Fibroblast of lung (primary cell): ENCODE data around the gene PAPLN. TPM values are rescaled to one million over a fixed set of nuclear protein-coding genes. Genes with fewer than 3 reads are reported as not detected.

Source experiments
- DNase-seq, 2 donors: peaks; one replicate each; pipeline versions ENCODE4 v3.0.0 to v3.0.0-alpha.2; 2010; ENCODE audit warnings: low read depth in 2 of 2
- H2AFZ ChIP-seq: 2 replicates; pipeline ENCODE4 v1.5.1; 2012; ENCODE audit warnings: low read length, control low read depth, inconsistent platforms
- H3K27ac ChIP-seq: 2 replicates; pipeline ENCODE4 v1.5.1; 2011; ENCODE audit warnings: low read length, control low read depth; ENCODE audit not compliant: insufficient read depth
- H3K27me3 ChIP-seq: 2 replicates; pipeline ENCODE4 v1.5.1; 2011; ENCODE audit warnings: mild to moderate bottlenecking, low read length; ENCODE audit not compliant: control insufficient read depth, insufficient read depth
- H3K36me3 ChIP-seq: 2 replicates; pipeline ENCODE4 v1.5.1; 2011; ENCODE audit warnings: low read length; ENCODE audit not compliant: control insufficient read depth, insufficient read depth
- H3K4me1 ChIP-seq: 2 replicates; pipeline ENCODE4 v1.5.1; 2011; ENCODE audit warnings: low read length; ENCODE audit not compliant: control insufficient read depth, insufficient read depth; ENCODE audit errors: extremely low read depth
- H3K4me2 ChIP-seq: 2 replicates; pipeline ENCODE4 v1.5.1; 2011; ENCODE audit warnings: low read length, control low read depth; ENCODE audit not compliant: insufficient read depth; ENCODE audit errors: extremely low read depth
- H3K4me3 ChIP-seq, 4 experiments: fragments of 200-600 bp in 1 of 4; sonication (generic) in 1 of 4; replicated peaks in 1 of 4; 2 replicates each; pipeline ENCODE4 v1.5.1; 2011 to 2016; ENCODE audit warnings: low read length in 4 of 4, low read depth in 3 of 4, mild to moderate bottlenecking in 3 of 4, control low read depth in 2 of 4, inconsistent platforms in 1 of 4, mixed read lengths in 1 of 4; ENCODE audit not compliant: insufficient read depth in 1 of 4; ENCODE audit errors: control extremely low read depth in 1 of 4
- H3K79me2 ChIP-seq: 2 replicates; pipeline ENCODE4 v1.5.1; 2012; ENCODE audit warnings: mild to moderate bottlenecking, low read length, inconsistent platforms; ENCODE audit not compliant: control insufficient read depth, insufficient read depth
- H3K9ac ChIP-seq: 2 replicates; pipeline ENCODE4 v1.5.1; 2011; ENCODE audit warnings: mild to moderate bottlenecking, low read length, control low read depth; ENCODE audit not compliant: insufficient read depth
- H3K9me3 ChIP-seq: 2 replicates; pipeline ENCODE4 v1.5.1; 2012; ENCODE audit warnings: low read depth, low read length; ENCODE audit not compliant: control insufficient read depth, insufficient read depth
- H4K20me1 ChIP-seq: 2 replicates; pipeline ENCODE4 v1.5.1; 2011; ENCODE audit warnings: low read length; ENCODE audit not compliant: control insufficient read depth, insufficient read depth; ENCODE audit errors: extremely low read depth
- EZH2 ChIP-seq: IDR thresholded peaks from 2 replicates; pipeline ENCODE4 v1.5.1; 2012; ENCODE audit warnings: low read length, control low read depth, mild to moderate bottlenecking; ENCODE audit errors: missing control alignments
- polyA plus RNA-seq, 2 donors: library from polyadenylated mRNA; depleted of rRNA in 1 of 2; stranded (reverse) in 1 of 2; unstranded in 1 of 2; fragments of >200 nt; gene quantifications; 2 replicates each; pipeline ENCODE4 v1.2.1, GENCODE V29; 2011 to 2012; ENCODE audit warnings: missing spikeins in 1 of 2
- total RNA-seq: library from RNA; depleted of rRNA; stranded (reverse); fragments of >200 nt; gene quantifications from 2 replicates; pipeline ENCODE4 v1.2.1, GENCODE V29; 2014
- TF ChIP-seq, protein P1 (sequence below), 2 donors: IDR thresholded peaks in 1 of 2; conservative IDR thresholded peaks in 1 of 2; 1 replicate in 1 of 2; 2 replicates in 1 of 2; pipeline ENCODE4 v1.5.1; 2011 to 2012; ENCODE audit warnings: low read length in 2 of 2, control low read depth in 1 of 2, inconsistent platforms in 1 of 2, low read depth in 1 of 2, mild to moderate bottlenecking in 1 of 2

The PAPLN gene
- total and polyA plus RNA-seq, 2 donors (not counting 1 experiment from before 2014, with no cell fraction given) = 1.3 to 6.9 TPM

DNA sequence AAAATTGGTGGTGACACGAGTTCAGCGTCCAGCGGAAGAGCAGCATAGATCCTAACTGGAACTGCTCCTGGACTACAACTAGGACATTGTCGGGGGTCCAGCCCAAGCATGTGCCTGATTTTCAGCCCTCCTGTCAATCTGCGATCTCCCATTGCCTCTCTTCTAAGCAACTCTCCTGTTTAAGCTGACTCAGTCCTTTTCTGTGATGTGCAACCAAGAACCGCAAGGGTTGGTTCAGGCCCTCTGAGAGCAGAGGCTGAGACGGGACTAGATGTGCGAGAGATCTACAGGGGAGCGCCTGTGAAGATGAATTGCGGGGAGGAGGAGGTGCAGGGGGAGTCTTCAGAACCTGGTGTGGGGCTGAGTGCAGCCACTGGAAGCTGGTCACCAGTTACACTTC, 3.7 kb upstream of the PAPLN start:
- Histone ChIP-seq H3K9ac (no peak overlapping the region), H3K79me2 (no peaks in the 10 kb centered on the region), H3K4me1 (peaks cover 15% of the 10 kb centered on the region), H3K9me3 (no peaks in the 10 kb centered on the region), H4K20me1 (no peaks in the 10 kb centered on the region), H2AFZ (no peak overlapping the region), H3K27me3 (peaks cover 35% of the 10 kb centered on the region), H3K4me3 (no peak overlapping the region), H3K27ac (no peak overlapping the region), H3K36me3 (no peaks in the 10 kb centered on the region), H3K4me2 (no peak overlapping the region)
- no peak for DNase-seq
- no peak for TF ChIP-seq EZH2
- TF ChIP-seq, protein P1, sequence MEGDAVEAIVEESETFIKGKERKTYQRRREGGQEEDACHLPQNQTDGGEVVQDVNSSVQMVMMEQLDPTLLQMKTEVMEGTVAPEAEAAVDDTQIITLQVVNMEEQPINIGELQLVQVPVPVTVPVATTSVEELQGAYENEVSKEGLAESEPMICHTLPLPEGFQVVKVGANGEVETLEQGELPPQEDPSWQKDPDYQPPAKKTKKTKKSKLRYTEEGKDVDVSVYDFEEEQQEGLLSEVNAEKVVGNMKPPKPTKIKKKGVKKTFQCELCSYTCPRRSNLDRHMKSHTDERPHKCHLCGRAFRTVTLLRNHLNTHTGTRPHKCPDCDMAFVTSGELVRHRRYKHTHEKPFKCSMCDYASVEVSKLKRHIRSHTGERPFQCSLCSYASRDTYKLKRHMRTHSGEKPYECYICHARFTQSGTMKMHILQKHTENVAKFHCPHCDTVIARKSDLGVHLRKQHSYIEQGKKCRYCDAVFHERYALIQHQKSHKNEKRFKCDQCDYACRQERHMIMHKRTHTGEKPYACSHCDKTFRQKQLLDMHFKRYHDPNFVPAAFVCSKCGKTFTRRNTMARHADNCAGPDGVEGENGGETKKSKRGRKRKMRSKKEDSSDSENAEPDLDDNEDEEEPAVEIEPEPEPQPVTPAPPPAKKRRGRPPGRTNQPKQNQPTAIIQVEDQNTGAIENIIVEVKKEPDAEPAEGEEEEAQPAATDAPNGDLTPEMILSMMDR (conservative IDR thresholded peaks at IDR 0.05 in 1 of 2, IDR thresholded peaks at IDR 0.05 in 1 of 2; ENCODE audit: low read depth in 1 of 2, low read length in 2 of 2) = no peak

DNA sequence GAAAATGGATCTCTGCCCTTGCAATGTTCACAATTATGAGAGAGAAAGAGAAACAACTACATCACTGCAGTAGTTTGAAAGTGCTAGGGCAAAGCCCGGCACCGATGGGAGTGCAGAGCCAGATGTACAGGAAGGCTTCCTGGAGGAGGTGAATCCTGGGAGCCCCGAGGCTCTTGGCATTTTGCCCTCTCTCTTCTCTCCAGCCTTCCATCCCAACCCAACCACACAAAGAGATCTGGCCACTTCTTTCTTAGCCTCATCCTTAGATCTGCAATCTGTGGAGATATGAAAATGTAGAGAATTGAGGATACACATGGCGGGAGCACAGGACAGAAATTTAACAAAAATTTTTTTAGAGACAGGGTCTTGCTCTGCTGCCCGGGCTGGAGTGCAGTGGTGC, 3.3 kb upstream of the PAPLN start:
- no peak overlapping the region for H2AFZ ChIP-seq

DNA sequence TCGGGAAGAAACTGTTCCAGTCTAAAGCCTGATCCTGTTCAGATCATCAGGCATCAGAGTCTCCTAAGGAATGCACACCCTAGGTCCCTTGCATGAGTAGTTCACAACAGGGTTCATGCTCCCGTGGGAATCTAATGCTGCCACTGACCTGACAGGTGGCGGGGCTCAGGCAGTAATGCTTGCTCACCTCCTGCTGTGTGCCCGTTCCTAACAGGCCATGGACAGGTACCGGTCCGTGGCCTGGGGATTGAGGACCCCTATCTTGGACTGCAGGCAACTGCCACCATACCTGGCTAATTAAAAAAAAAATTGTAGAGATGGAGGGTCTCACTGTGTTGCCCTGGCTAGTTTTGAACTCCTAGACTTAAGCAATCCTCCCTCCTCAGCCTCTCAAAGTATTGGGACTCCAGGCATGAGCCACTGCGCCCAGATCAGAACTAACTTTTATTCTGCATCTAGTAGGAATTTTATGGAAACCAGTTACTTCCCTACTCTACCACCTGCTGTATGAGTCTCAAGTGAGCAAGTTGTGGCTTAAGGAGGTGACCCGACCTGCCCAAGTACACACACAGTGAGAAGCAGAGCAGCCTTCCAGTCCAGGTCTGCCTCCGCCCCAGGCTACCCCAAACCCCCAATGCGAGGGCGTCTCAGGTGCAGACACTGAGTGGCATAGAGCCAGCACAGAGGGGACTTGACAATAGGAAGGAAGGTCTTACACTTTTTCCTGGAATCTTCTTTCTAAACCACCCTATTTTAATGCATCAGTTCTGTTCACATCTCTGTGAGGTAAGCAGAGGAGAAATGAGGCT, 2.5 kb upstream of the PAPLN start:
- Histone ChIP-seq H4K20me1 (no peaks in the 10 kb centered on the region), H3K9ac (no peak overlapping the region), H3K27me3 (peaks cover 35% of the 10 kb centered on the region), H3K4me2 (no peak overlapping the region), H2AFZ (no peak overlapping the region), H3K79me2 (no peaks in the 10 kb centered on the region), H3K36me3 (no peaks in the 10 kb centered on the region), H3K9me3 (no peaks in the 10 kb centered on the region), H3K4me3 (no peak overlapping the region), H3K27ac (no peak overlapping the region), H3K4me1 (peaks cover 15% of the 10 kb centered on the region)
- DNase-seq = no peak
- no peak for TF ChIP-seq EZH2
- TF ChIP-seq, protein P1 (conservative IDR thresholded peaks at IDR 0.05 in 1 of 2, IDR thresholded peaks at IDR 0.05 in 1 of 2; ENCODE audit: low read depth in 1 of 2, low read length in 2 of 2) = no peak

More for the DNA sequence above, 3.3 kb upstream of the PAPLN start:
- Histone ChIP-seq H3K9me3 (no peaks in the 10 kb centered on the region), H3K27ac (no peak overlapping the region), H3K4me3 (no peak overlapping the region), H3K9ac (no peak overlapping the region), H4K20me1 (no peaks in the 10 kb centered on the region), H3K27me3 (peaks cover 35% of the 10 kb centered on the region), H3K4me2 (no peak overlapping the region), H3K79me2 (no peaks in the 10 kb centered on the region), H3K4me1 (peaks cover 14% of the 10 kb centered on the region), H3K36me3 (no peaks in the 10 kb centered on the region)
- DNase-seq = no peak
- no peak for TF ChIP-seq EZH2
- TF ChIP-seq, protein P1 (conservative IDR thresholded peaks at IDR 0.05 in 1 of 2, IDR thresholded peaks at IDR 0.05 in 1 of 2; ENCODE audit: low read depth in 1 of 2, low read length in 2 of 2) = no peak
